ENCODE measurements around the gene RTN3. TPM values are rescaled to one million over a fixed set of nuclear protein-coding genes. Genes with fewer than 3 reads are reported as not detected.

RTN3 gene
- total and polyA plus RNA-seq, 9 of the 15 experiments (the other 6 are each of a cell fraction or from before 2014, with no cell fraction given) = 41.6 to 169 (median 93.5) TPM

DNA sequence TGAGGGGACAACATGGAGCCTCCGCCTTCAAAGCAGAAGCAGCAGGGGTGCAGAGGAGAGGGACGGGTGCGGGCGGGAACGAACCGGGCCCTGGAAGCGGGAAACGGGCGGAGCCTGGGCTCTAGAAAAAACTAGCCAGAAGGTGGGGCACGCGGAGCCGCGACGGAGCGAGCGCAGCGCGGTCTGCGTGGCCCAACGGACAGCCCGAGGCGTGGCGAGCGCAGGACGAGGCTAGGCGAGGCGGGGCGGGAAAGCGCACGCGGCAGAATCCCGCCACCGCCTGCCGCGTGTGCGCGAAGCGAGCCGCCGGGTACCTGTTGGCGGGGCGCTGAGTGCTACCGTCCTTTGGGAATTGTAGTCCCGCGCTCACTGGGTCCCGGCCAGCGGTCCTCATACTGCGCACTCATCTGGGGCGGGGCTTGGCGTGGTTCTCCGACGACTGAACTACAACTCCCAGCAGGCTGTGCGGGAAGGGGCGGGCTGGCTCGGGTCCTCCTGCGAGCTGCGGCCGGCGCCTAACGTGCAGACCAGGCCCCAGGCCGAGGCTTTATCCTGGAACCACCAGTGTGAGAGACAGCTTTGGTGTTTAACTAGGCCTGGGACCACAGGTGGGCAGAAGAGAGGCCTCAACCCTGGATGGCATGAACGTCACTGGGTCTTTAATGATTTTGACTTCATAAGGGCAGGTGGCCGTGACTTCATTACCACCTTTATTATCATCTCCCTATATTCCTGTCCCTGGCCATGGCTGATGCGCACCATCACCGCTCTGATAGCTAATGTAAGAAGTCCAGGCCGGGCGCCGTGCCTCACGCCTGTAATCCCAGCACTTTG is 9.8 kb upstream of the RTN3 start, which contains the start of gene ATL3 (continued):
- TF ChIP-seq TGIF2 (CRISPR knock-in tag; IDR thresholded peaks at IDR 0.05) = peak; percentile 100
- 0 out of 4 replicates have a peak, but pooled peaks of 1 of the 2 experiments have one; percentile 7 for TF ChIP-seq FOXK2 (conservative IDR thresholded peaks at IDR 0.05 in 1 of 2, IDR thresholded peaks at IDR 0.05 in 1 of 2; ENCODE audit: low read depth in 2 of 2)
- TF ChIP-seq C11orf30 (IDR thresholded peaks at IDR 0.05; ENCODE audit: low read depth) = peak; percentile 33; the same call in 1 of the 2 replicates
- TF ChIP-seq, protein P1, sequence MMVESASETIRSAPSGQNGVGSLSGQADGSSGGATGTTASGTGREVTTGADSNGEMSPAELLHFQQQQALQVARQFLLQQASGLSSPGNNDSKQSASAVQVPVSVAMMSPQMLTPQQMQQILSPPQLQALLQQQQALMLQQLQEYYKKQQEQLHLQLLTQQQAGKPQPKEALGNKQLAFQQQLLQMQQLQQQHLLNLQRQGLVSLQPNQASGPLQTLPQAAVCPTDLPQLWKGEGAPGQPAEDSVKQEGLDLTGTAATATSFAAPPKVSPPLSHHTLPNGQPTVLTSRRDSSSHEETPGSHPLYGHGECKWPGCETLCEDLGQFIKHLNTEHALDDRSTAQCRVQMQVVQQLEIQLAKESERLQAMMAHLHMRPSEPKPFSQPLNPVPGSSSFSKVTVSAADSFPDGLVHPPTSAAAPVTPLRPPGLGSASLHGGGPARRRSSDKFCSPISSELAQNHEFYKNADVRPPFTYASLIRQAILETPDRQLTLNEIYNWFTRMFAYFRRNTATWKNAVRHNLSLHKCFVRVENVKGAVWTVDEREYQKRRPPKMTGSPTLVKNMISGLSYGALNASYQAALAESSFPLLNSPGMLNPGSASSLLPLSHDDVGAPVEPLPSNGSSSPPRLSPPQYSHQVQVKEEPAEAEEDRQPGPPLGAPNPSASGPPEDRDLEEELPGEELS (CRISPR knock-in tag; IDR thresholded peaks at IDR 0.05; ENCODE audit: borderline replicate concordance) = peak; percentile 100
- TF ChIP-seq ZNF24 (IDR thresholded peaks at IDR 0.05) = peak; percentile 84
- TF ChIP-seq, protein P2, sequence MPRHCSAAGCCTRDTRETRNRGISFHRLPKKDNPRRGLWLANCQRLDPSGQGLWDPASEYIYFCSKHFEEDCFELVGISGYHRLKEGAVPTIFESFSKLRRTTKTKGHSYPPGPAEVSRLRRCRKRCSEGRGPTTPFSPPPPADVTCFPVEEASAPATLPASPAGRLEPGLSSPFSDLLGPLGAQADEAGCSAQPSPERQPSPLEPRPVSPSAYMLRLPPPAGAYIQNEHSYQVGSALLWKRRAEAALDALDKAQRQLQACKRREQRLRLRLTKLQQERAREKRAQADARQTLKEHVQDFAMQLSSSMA (CRISPR knock-in tag; IDR thresholded peaks at IDR 0.05) = no peak
- peak; percentile 93 for TF ChIP-seq GTF2F1 (IDR thresholded peaks at IDR 0.05; ENCODE audit: low read depth, low read length)
- peak; percentile 23 to 39 (median 37) for TF ChIP-seq YY1 (IDR thresholded peaks at IDR 0.05; ENCODE audit: borderline replicate concordance in 1 of 3, control insufficient read depth in 1 of 3, extremely low read depth in 1 of 3, insufficient read depth in 3 of 3, insufficient read length in 1 of 3, insufficient replicate concordance in 2 of 3, low read depth in 1 of 3, low read length in 2 of 3)
- TF ChIP-seq ZNF589 (CRISPR knock-in tag; IDR thresholded peaks at IDR 0.05; ENCODE audit: low read depth) = peak; percentile 73; the same call in 1 of the 2 replicates
- TF ChIP-seq DPF2 (IDR thresholded peaks at IDR 0.05) = no peak; the same call in 1 of the 2 replicates
- TF ChIP-seq NFIC (IDR thresholded peaks at IDR 0.05) = peak; percentile 78
- TF ChIP-seq NONO (IDR thresholded peaks at IDR 0.05; ENCODE audit: low read depth in 2 of 2, low read length in 1 of 2) = peak in 1 of 2 experiments; percentile 67; a peak in 2 of 4 replicates
- peak; percentile 96 for TF ChIP-seq CTBP1 (IDR thresholded peaks at IDR 0.05; ENCODE audit: borderline replicate concordance)
- peak; percentile 56; the same call in 1 of the 2 replicates for TF ChIP-seq ZNF79 (CRISPR knock-in tag; IDR thresholded peaks at IDR 0.05; ENCODE audit: low read depth)
- TF ChIP-seq, protein P3, sequence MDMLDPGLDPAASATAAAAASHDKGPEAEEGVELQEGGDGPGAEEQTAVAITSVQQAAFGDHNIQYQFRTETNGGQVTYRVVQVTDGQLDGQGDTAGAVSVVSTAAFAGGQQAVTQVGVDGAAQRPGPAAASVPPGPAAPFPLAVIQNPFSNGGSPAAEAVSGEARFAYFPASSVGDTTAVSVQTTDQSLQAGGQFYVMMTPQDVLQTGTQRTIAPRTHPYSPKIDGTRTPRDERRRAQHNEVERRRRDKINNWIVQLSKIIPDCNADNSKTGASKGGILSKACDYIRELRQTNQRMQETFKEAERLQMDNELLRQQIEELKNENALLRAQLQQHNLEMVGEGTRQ (CRISPR knock-in tag; IDR thresholded peaks at IDR 0.05) = no peak; the same call in 1 of the 2 replicates
- no peak for TF ChIP-seq ZNF165 (CRISPR knock-in tag; IDR thresholded peaks at IDR 0.05; ENCODE audit: borderline replicate concordance)
- TF ChIP-seq, protein P4, sequence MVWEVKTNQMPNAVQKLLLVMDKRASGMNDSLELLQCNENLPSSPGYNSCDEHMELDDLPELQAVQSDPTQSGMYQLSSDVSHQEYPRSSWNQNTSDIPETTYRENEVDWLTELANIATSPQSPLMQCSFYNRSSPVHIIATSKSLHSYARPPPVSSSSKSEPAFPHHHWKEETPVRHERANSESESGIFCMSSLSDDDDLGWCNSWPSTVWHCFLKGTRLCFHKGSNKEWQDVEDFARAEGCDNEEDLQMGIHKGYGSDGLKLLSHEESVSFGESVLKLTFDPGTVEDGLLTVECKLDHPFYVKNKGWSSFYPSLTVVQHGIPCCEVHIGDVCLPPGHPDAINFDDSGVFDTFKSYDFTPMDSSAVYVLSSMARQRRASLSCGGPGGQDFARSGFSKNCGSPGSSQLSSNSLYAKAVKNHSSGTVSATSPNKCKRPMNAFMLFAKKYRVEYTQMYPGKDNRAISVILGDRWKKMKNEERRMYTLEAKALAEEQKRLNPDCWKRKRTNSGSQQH (CRISPR knock-in tag; IDR thresholded peaks at IDR 0.05) = no peak
- no peak for TF ChIP-seq ZNF699 (CRISPR knock-in tag; IDR thresholded peaks at IDR 0.05; ENCODE audit: insufficient replicate concordance)
- TF ChIP-seq STAG1 (CRISPR knock-in tag; IDR thresholded peaks at IDR 0.05; ENCODE audit: borderline replicate concordance) = peak; percentile 99
- peak; percentile 59 for TF ChIP-seq JUND (IDR thresholded peaks at IDR 0.05; ENCODE audit: borderline replicate concordance, low read depth, low read length)
- peak; percentile 52; the same call in 1 of the 3 replicates for TF ChIP-seq JUND (tag; IDR thresholded peaks at IDR 0.05; ENCODE audit: borderline replicate concordance, low read depth, low read length)

All from K562 (cell line).